PC-9 (cell line): ENCODE data around the gene PLEKHA6. TPM values are rescaled to one million over a fixed set of nuclear protein-coding genes. Genes with fewer than 3 reads are reported as not detected.

Experiments
- BruUV-seq: library from RNA; stranded (reverse); fragments of 400-500 nt; replicated peaks from 2 replicates; lab custom pipeline; 2021; lab: Mats Ljungman, UMichigan
- CTCF ChIA-PET: fragments of 300-600 bp; sonication (Branson Sonifier 250); formaldehyde crosslinking; loops from one replicate; lab custom pipeline; 2022; ENCODE audit warnings: antibody characterized with exemption; lab: Charles Lee
- POLR2A ChIA-PET: fragments of 300-600 bp; sonication (Branson Sonifier 250); formaldehyde crosslinking; loops from one replicate; lab custom pipeline; 2022; ENCODE audit warnings: antibody characterized with exemption; ENCODE audit not compliant: unreplicated experiment; lab: Charles Lee
- DNase-seq, 2 experiments: peaks; one replicate each; pipeline versions ENCODE4 v3.0.0 to v3.0.0-alpha.2; 2015 to 2022; ENCODE audit warnings: mixed read lengths in 1 of 2
- H2AFZ ChIP-seq: fragments of 200-600 bp; sonication (generic); 2 replicates; pipeline ENCODE4 v1.8.1; 2017; ENCODE audit warnings: antibody characterized with exemption
- H3F3A ChIP-seq: fragments of 200-600 bp; sonication (generic); 2 replicates; pipeline ENCODE4 v1.8.1; 2017; ENCODE audit warnings: antibody characterized with exemption, mild to moderate bottlenecking, low read depth; ENCODE audit not compliant: insufficient read depth
- H3K27ac ChIP-seq: fragments of 200-600 bp; sonication (generic); 2 replicates; pipeline ENCODE4 v1.6.1; 2016; ENCODE audit warnings: mixed run types
- H3K27me3 ChIP-seq: fragments of 200-600 bp; sonication (generic); 2 replicates; pipeline ENCODE4 v1.6.1; 2016; ENCODE audit warnings: low read depth, mixed run types; ENCODE audit not compliant: insufficient read depth
- H3K36me3 ChIP-seq: fragments of 200-600 bp; sonication (generic); 2 replicates; pipeline ENCODE4 v1.6.1; 2016; ENCODE audit warnings: low read depth, mixed run types
- H3K4me1 ChIP-seq: fragments of 200-600 bp; sonication (generic); replicated peaks from 2 replicates; pipeline ENCODE4 v1.6.1; 2016; ENCODE audit warnings: mixed run types; ENCODE audit not compliant: insufficient read depth
- H3K4me2 ChIP-seq: fragments of 200-600 bp; sonication (generic); 2 replicates; pipeline ENCODE4 v1.6.1; 2017; ENCODE audit warnings: mixed run types
- H3K4me3 ChIP-seq: fragments of 200-600 bp; sonication (generic); 2 replicates; pipeline ENCODE4 v1.6.1; 2016; ENCODE audit warnings: mixed run types
- H3K79me2 ChIP-seq: fragments of 200-600 bp; sonication (generic); 2 replicates; pipeline ENCODE4 v1.6.1; 2017; ENCODE audit warnings: low read depth, mixed run types
- H3K9me2 ChIP-seq: fragments of 200-600 bp; sonication (generic); 2 replicates; pipeline ENCODE4 v1.8.1; 2017; ENCODE audit warnings: mild to moderate bottlenecking; ENCODE audit not compliant: insufficient read depth
- H3K9me3 ChIP-seq: fragments of 200-600 bp; sonication (generic); 2 replicates; pipeline ENCODE4 v1.8.1; 2016; ENCODE audit warnings: low read depth; ENCODE audit not compliant: insufficient read depth
- H4K20me1 ChIP-seq: fragments of 200-600 bp; sonication (generic); 2 replicates; pipeline ENCODE4 v1.8.1; 2017; ENCODE audit not compliant: insufficient read depth
- EZH2 ChIP-seq: fragments of 200-600 bp; sonication (generic); IDR thresholded peaks from 2 replicates; pipeline ENCODE4 v1.8.0; 2017; ENCODE audit warnings: antibody characterized with exemption, low read depth
- intact Hi-C: fragments of 100-400 bp; cut with micrococcal nuclease; formaldehyde crosslinking; loops from one replicate; pipeline ENCODE4 v1.10.0; 2022; ENCODE audit not compliant: unreplicated experiment
- total RNA-seq: library from RNA; stranded (reverse); gene quantifications from 2 replicates; pipeline ENCODE4 v1.2.3, GENCODE V29; 2021
- TF ChIP-seq, protein P1 (sequence below): fragments of 200-600 bp; sonication (generic); conservative IDR thresholded peaks from 2 replicates; pipeline ENCODE4 v1.6.1; 2017; ENCODE audit warnings: mixed run types, antibody characterized with exemption, mild to moderate bottlenecking, moderate library complexity

PLEKHA6 gene
- total RNA-seq, 1 experiment from 2014 or later, result 52.0 TPM

DNA sequence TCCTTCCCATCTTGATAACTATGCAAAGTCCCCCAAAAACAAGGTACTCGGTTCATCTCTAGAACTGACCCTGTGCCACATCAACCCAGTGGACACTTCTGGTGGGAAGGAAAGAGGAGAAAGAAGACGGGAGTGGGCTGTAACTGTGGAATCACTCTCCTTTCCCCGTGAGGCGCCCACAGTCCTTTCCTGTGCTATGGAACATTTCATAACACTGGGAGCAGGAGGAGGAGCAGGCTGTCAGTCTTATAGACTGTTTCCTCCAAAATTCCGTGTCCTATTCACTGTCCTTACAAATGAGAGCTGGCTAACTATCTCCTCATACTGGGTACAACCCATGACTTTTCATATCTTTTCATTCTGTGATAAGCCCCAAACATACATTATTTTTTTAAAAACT is 40.7 kb downstream of the PLEKHA6 start:
- TSS peak; percentile 58 for BruUV-seq
- Histone ChIP-seq H3K9me2 (no peaks in the 10 kb centered on the region), H3K79me2 (peaks cover 87% of the 10 kb centered on the region), H4K20me1 (no peaks in the 10 kb centered on the region), H3K27me3 (no peaks in the 10 kb centered on the region), H3K36me3 (no peaks in the 10 kb centered on the region), H2AFZ (no peak overlapping the region), H3K4me1 (peaks cover 75% of the 10 kb centered on the region), H3K27ac (peak overlapping the region; percentile 96), H3K4me2 (peak overlapping the region; percentile 71), H3K4me3 (no peak overlapping the region), H3K9me3 (no peaks in the 10 kb centered on the region), H3F3A (peaks cover 35% of the 10 kb centered on the region)
- CTCF ChIA-PET, result interaction anchor here (0.8 kb wide), 1 partner anchor 79 kb away, joined by 4 read pairs; no protein-coding TSS in a partner anchor
- POLR2A ChIA-PET, result no interaction called here
- intact Hi-C loops, result no loop called here
- TF ChIP-seq EZH2, result no peak
- no peak for DNase-seq

DNA sequence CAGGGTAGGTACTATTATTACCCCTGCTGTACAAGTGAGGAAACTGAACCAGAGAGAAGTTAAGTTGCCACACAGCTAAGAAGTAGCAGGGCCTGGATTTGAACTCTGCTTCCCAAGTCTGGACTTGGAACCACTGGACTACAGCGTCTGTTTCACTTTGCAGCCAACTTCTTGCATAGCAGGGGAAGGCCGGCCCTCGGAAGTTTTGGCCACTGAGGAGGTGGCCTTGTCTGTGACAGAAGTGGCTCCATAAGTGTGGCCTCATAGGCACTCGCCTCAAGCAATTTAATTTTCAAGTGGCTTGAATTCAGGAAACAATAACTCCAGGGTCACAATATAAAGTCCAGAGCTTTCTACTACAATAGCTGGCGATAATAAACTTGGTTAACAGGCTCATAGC is 41.4 kb downstream of the PLEKHA6 start:
- ChIA-PET POLR2A (no interaction called here), CTCF (no interaction called here)
- TF ChIP-seq, protein P1, sequence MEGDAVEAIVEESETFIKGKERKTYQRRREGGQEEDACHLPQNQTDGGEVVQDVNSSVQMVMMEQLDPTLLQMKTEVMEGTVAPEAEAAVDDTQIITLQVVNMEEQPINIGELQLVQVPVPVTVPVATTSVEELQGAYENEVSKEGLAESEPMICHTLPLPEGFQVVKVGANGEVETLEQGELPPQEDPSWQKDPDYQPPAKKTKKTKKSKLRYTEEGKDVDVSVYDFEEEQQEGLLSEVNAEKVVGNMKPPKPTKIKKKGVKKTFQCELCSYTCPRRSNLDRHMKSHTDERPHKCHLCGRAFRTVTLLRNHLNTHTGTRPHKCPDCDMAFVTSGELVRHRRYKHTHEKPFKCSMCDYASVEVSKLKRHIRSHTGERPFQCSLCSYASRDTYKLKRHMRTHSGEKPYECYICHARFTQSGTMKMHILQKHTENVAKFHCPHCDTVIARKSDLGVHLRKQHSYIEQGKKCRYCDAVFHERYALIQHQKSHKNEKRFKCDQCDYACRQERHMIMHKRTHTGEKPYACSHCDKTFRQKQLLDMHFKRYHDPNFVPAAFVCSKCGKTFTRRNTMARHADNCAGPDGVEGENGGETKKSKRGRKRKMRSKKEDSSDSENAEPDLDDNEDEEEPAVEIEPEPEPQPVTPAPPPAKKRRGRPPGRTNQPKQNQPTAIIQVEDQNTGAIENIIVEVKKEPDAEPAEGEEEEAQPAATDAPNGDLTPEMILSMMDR, result no peak
- no peak for TF ChIP-seq EZH2
- H3F3A ChIP-seq, result peaks cover 35% of the 10 kb centered on the region
- H4K20me1 ChIP-seq, result no peaks in the 10 kb centered on the region
- no peaks in the 10 kb centered on the region for H3K9me2 ChIP-seq
- no peak for DNase-seq
- peaks cover 75% of the 10 kb centered on the region for H3K4me1 ChIP-seq
- H3K79me2 ChIP-seq, result peaks cover 84% of the 10 kb centered on the region
- no peak overlapping the region for H3K4me3 ChIP-seq
- intact Hi-C loops, result no loop called here
- peak overlapping the region; percentile 71; the same call in 1 of the 2 replicates for H3K4me2 ChIP-seq
- H2AFZ ChIP-seq, result no peak overlapping the region
- BruUV-seq, result no TSS peak
- H3K27me3 ChIP-seq, result no peaks in the 10 kb centered on the region
- H3K36me3 ChIP-seq, result no peaks in the 10 kb centered on the region
- no peak overlapping the region for H3K27ac ChIP-seq
- H3K9me3 ChIP-seq, result no peaks in the 10 kb centered on the region

- Histone ChIP-seq H3K9me2 (no peaks in the 10 kb centered on the region), H3K4me2 (peak overlapping the region; percentile 10; the same call in 1 of the 2 replicates), H3K9me3 (no peaks in the 10 kb centered on the region), H3K27me3 (no peaks in the 10 kb centered on the region), H3K27ac (0 out of 2 replicates have a peak overlapping the region, but pooled peaks have one; percentile 2), H3K36me3 (no peaks in the 10 kb centered on the region), H3K4me1 (peaks cover 73% of the 10 kb centered on the region), H4K20me1 (no peaks in the 10 kb centered on the region), H2AFZ (no peak overlapping the region), H3K79me2 (peaks cover 77% of the 10 kb centered on the region), H3K4me3 (no peak overlapping the region), H3F3A (peaks cover 36% of the 10 kb centered on the region)
- BruUV-seq, result no TSS peak
- CTCF ChIA-PET, result no interaction called here
- POLR2A ChIA-PET, result no interaction called here
- TF ChIP-seq, protein P1, result no peak
- no peak for TF ChIP-seq EZH2
- intact Hi-C loops, result no loop called here
- DNase-seq, result peak in 1 of 2 experiments; percentile 25
Measured at GRCh38 chr1:204317170-204317569, 42.6 kb downstream of the PLEKHA6 start.

- peaks cover 33% of the 10 kb centered on the region for H3F3A ChIP-seq
- ChIA-PET POLR2A (interaction anchor here (0.7 kb wide), 1 partner anchor 15 kb away, joined by 3 read pairs; no protein-coding TSS in a partner anchor), CTCF (no interaction called here)
- H3K27me3 ChIP-seq, result no peaks in the 10 kb centered on the region
- H3K27ac ChIP-seq, result no peak overlapping the region
- H2AFZ ChIP-seq, result no peak overlapping the region
- H3K4me2 ChIP-seq, result no peak overlapping the region
- BruUV-seq, result no TSS peak
- no peaks in the 10 kb centered on the region for H4K20me1 ChIP-seq
- H3K4me3 ChIP-seq, result no peak overlapping the region
- H3K9me3 ChIP-seq, result no peaks in the 10 kb centered on the region
- peaks cover 78% of the 10 kb centered on the region for H3K79me2 ChIP-seq
- no peak for DNase-seq
- no peaks in the 10 kb centered on the region for H3K36me3 ChIP-seq
- TF ChIP-seq, protein P1, result no peak
- TF ChIP-seq EZH2, result no peak
- no peaks in the 10 kb centered on the region for H3K9me2 ChIP-seq
- intact Hi-C loops, result no loop called here
- H3K4me1 ChIP-seq, result peaks cover 64% of the 10 kb centered on the region
Measured at GRCh38 chr1:204316164-204316563, 43.6 kb downstream of the PLEKHA6 start.
